GM19193 (cell line): ENCODE measurements around the gene NFIL3.

ENCODE experiments used
- POLR2A ChIP-seq: IDR thresholded peaks from 4 replicates; pipeline ENCODE4 v1.6.1; 2011; ENCODE audit not compliant: insufficient read depth, insufficient read length; ENCODE audit errors: extremely low read depth

The NFIL3 gene

DNA sequence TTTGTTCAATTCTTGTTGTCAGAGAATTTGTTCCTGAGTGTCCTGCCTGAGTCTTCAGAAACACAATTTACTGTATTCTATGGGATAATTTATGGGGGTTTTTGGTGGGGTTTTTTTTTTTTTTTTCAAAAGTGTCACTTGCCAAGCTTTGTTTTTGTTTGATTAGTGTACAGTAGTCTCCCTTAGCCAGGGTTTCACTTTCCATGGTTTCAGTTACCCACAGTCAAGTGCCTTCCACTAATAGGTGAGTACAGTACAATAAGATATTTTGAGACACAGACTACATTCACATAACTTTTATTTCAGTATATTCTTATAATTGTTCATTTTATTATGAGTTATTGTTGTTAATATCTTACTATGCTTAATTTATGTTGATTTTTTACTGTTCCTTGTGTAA, 36.9 kb downstream of the NFIL3 start:
- TF ChIP-seq POLR2A = no peak

DNA sequence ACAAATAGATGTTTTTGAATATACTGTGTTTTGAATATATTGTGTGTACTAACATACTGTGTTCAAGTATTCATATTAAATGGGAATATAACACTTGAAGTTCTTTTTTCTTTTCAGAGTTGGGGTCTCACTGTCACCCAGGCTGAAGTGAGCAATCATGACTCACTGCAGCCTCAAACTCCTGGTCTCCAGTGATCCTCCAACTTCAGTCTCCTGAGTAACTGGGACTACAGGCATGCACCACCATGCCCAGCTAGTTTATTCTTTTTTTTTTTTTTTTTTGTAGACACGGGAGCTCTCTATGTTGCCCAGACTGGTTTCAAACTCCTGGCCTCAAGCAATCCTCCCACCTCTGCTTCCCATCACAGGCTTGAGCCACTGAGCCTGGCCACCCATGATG, 38.7 kb downstream of the NFIL3 start:
- no peak for TF ChIP-seq POLR2A

DNA sequence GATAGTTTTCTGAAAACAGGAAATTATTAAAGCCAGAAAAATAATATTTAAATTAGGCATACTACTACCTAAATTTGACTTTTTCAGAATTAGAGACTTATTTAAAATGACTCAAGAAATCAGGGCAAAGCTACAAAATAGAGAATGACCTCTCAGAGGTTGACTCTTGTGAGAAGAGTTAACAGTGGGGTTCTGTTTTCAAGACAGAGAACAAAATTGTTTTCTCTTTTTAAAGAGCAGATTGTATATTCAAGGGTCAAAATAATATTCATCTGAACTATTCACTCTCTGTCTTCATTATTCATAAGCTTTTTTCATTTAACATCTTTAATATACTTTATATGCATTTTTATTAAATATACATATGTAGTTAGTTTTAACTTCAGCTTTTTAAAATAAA, 40.1 kb downstream of the NFIL3 start:
- TF ChIP-seq POLR2A = no peak

DNA sequence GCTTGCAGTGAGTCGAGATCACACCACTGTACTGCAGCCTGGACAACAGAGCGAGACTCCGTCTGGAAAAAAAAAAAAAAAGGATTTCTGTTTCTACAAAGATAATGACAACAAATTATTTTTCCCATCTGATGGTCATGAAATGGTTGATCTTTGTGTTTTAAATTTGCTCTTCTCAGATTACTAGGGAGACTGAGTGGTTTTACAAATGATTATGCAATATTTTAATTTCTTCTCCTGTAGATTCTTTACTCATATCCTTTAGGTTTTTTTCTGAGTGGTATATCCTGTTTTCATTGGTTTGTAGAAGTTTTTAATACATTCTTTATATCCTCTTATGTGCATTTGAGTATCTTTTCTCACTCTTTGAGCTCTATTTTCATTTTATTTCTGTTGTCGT, 41.3 kb downstream of the NFIL3 start:
- no peak for TF ChIP-seq POLR2A

DNA sequence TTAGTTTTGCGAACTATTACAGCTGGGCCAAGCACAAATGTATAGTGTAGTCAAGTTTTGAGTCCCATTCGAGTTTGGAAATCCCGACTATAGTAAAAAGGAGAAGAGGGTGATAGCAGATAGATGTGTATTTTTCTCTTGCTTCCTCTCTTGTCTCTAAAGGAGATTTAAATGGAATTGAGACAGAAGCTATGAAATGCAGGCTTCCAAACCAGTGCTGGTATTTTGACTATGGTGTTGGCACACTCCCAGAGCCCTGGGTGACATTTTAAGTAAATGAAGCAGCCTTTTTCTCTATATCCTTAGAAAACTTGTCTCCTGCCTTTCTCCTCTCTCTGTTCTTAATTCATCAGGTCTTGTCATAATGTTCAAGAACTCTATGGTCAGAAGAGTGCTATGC, 44.2 kb downstream of the NFIL3 start:
- TF ChIP-seq POLR2A = no peak

DNA sequence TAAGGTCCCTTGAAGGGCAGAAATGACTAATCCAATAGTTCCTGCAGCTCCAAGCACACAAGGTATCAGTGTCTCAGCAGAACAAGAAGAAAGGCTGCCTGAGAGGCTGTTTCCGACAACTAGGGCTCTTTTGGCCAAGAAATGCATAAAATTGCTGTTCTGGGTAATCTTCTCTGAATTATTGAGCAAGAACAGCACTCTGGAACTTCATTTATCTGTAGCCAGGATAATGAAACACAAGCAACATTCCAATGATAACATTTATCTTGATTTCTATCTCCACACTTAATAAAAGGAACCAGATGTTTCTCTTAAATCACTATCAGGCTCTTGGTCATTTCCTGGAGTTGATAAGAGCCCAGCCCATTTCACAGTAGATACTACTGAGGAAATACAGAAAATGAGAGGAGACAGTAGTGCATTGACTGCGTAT, 44.9 kb downstream of the NFIL3 start:
- no peak for TF ChIP-seq POLR2A

DNA sequence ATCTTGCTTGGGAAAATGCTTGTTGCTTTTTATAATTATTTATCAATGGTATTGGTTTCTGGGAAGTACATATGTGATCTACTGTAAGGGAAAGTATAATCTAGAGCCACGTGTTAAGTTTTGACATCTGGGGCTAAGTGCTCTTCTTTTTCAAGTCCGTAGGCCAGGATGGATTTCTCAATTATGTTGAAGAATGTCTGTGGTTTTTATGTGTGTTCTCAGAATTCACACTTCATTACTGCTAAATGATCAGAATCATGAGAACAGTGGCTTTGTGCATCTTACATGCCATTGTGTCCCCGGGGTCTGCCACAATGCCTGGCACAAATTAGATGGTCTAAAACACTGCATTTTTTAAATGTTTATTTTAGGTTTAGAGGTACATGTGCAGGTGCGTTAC, 47.4 kb downstream of the NFIL3 start:
- no peak for TF ChIP-seq POLR2A

DNA sequence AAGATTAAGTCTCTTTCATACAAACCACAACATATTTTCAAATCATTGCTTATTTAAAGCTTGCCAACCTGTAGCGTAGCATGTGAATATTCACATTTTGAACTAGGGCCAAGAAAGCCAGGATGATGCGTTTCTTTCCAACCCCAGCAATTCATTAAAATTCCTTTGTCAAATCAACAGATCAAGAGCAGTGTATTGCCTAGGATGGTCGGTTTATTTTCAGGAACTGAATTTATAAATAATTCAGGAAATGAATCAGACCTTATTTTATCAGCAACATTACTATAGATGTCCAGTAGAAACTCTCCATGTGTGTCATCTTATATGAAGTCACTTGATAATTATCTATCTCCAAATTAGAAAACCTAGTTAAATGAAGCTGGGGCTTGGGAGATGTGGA, 48.7 kb downstream of the NFIL3 start:
- TF ChIP-seq POLR2A = no peak

DNA sequence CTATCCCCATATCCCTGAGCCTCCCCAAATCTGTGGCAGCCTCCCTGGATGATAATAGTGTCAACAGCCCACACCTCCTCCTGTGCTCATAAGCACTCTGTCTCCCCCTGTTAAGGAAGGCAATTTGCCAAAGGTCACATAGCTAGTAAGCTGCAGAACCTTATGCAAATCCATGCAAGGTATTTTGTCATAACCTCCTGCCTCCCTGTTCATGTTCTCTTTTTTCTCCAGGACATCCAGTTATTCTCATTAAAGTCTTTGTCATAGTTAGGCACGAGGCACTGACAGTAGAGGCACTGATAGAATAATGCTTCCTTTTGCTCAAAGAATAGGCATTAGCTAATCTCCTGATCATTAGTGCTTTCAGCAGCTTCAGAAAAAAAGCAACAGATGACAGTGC, 51.7 kb downstream of the NFIL3 start:
- TF ChIP-seq POLR2A = no peak

DNA sequence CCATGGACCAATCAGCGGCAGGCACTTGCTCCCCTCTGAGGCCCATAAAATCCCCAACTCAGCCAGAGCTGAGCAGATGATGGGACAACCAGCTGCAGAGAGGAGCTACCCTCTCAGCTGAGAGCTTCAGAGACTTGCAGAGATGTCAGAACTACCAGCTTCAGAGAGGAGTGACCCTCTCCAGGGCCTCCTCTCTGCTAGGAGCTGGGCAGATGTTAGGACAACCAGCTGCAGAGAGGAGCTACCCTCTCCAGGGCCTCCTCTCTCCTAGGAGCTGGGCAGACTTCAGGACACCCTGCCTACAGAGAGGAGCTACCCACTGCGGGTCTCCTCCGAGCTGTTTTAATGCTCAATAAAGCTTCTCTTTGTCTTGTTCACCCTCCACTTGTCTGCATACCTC, 58.9 kb downstream of the NFIL3 start:
- no peak for TF ChIP-seq POLR2A

DNA sequence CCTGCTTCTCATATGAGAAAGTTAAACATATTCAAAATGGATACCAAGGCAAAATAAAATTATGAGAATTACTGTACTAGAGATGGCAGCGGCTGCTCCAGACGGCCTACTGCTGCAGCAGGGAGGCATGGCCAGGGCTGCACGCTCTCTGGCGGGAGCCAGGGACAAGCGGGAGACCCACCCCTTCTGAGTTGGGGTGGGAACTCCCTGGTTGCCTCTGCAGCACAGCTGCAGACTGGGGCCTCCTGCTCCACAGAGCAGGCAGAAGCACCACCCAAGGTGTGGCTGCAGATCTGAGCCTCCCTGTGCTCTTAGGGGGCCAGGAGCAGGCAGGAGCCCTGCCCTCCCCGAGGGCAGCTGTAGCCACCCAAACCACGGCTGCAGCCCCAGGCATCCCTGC, 59.6 kb downstream of the NFIL3 start:
- no peak for TF ChIP-seq POLR2A

DNA sequence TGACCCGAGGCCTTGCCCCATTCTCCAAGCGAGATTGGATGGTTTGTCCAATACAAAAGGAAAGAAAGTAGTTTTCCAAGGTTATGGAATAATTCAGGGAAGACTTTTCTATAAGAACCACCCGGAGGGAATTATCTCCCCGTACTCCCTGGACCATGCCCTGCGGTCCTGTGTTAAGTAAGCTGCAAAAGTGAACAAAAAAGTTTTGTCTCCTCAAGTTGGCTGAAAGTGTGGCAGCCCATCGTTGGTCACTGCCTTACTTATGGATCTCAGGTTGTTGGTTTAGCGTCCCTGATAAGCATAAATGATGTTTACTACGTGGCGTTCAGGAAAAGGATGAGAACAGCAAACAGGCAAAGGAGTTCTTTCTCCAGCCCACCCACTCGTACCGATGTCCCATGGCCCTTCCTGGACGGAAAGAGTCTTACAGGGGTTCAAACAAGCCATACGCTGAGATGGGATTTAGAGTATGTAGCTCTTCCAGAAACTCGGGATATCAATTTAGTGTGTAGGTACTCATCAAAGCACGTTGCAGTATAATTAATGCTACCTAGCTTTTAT, 61.5 kb downstream of the NFIL3 start:
- no peak for TF ChIP-seq POLR2A

DNA sequence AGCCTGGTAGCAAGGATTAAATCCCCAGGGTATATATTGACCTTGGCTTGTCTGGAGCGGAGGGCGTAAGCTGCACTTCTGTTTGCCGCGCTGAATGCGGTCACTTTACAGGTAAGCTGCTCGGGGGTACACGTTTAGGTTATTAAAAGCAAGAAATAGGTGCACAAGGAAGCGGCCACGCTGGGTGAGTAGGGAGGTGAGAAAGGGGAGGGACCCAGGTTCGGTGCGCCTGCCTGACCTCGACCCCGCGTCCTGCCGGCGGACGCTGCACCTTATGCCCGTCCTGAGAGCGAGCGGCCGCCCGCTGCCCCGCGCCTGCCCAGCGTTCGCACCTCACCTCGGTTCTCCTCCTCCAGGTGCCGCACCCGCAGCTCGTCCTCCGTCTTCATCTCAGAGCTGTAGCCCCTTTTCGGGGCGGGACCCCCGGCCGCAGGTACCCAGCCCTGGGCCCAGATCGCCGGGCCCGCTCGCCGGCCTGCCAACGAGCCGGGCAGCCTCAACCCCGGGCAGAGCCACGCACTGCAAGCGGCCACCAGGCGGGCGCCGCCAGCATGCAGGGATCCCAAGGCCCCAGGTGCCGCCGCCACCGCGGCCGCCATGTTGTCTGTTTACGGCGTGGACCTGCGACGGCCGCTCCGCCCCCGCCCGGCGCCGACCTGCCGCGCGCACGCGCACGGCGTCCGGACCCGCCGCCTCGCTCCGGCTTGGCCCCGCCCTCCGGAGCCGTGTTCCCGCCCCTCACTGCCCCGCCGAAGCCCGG, 62.2 kb downstream of the NFIL3 start, which contains the start of gene AUH:
Gene AUH, minus strand, starts transcription at position 628 of the 760 bp plus-strand sequence. Its CDS starts 29 bp downstream, at position 599.
- TF ChIP-seq POLR2A = peak; percentile 67

DNA sequence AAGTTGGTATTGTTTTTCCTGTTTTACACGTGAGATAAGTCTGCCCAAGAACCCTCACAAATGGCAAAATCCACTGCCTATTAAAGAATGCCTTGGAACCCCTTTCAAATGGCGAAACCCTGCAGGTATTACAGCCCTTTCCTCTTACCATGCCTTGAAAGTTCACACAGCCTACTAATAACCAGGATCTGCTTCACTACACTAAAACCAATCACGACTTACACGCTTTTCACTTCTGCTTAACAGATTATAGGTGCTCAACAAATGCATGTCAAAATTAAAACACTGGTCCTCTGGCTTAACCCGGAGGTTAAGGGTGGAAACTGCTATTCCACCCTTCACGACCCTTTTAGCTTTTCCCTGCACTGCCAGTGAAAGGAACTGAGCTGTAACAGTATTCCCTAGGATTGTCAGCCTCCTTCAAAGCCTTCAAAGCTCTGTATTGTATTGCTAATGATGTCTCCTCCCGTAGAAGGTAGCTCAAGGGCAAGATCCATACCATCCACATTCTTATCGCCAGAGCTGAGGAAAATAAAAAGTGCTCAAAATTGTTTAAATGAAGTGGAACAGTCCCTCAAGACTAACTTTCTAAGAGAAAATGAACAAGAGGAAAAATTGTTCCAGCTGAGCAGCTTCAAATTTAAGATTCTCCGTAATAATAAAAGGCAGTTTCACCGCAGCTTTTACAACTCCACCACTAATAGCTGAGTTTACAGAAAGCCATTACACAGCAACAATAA, 62.9 kb downstream of the NFIL3 start:
- TF ChIP-seq POLR2A = no peak

DNA sequence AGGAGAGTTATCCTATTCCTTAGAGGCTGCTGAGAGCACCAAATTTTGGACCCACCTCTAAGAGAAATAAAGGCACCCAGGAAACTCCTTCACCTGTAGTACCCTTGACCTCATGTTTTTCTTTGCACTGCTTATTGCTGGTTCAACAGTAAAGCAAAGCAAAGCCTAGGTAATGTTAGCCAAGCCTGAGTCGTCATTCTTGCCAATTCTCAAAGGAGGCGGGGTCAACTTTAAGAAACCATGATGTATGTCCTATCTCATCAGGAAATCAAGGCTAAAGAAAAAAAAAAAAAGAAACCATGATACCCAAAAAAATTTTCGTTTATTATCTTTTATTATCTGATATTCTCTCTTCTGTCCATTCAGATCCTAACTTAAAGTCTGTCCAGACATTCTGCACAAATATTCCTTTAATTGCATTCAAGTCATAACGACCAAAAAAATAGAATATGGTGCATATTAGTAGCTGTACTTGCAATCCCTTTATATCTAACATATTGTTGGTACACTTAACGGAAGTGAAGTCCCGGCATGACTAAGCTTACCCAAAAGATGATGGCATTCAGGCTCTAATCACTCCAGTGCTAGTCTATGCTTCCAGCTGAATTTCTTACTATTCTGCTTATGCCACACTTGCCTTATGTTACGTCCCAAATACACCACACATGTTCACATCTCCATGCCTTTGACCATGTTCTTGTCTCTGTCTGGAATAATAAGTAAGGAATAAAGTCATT, 63.7 kb downstream of the NFIL3 start:
- no peak for TF ChIP-seq POLR2A
